22Rv1 (cell line): Measurements from ENCODE around the gene UNC5A.

ENCODE experiments used
- ZFX ChIP-seq: fragments of 450-650 bp; IDR thresholded peaks from 2 replicates; pipeline ENCODE4 v1.6.1; 2017; ENCODE audit warnings: antibody characterized with exemption, borderline replicate concordance
- TF ChIP-seq, protein P1 (sequence below): fragments of 450-650 bp; IDR thresholded peaks from 2 replicates; pipeline ENCODE4 v1.5.1; 2017; ENCODE audit warnings: mild to moderate bottlenecking

DNA sequence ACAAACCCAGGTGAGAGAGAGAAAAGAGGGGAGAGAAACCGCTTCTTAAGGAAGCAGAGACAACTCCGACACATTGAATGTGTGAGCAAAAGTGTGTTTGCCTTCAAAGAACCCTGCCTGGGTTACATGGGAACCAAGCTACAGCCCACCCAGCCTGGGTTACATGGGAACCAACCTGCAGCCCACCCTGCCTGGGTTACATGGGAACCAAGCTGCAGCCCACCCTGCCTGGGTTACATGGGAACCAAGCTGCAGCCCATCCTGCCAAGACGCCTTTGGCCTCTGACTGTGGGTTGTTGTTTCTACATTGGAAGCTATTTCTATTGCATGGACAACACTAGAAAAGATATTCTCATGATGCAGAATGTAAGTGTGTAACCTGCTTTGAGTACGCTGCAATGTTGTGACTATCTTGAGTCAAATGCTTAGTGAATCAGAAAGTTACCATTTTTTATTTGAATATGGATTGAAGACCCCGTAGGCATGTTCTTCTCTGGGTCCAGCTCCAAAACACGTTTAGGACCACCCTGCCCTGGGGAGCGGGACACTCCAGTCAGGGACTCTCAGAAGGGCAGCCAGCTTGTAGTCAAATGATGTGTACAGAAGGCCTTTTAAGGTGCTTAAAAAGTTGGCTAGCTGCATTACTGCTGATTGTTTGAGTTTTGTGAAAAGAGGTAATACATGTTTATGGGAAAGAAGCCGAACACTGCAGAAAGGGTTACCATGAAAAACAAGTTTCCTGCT is 39.1 kb upstream of the UNC5A start:
- TF ChIP-seq, protein P1, sequence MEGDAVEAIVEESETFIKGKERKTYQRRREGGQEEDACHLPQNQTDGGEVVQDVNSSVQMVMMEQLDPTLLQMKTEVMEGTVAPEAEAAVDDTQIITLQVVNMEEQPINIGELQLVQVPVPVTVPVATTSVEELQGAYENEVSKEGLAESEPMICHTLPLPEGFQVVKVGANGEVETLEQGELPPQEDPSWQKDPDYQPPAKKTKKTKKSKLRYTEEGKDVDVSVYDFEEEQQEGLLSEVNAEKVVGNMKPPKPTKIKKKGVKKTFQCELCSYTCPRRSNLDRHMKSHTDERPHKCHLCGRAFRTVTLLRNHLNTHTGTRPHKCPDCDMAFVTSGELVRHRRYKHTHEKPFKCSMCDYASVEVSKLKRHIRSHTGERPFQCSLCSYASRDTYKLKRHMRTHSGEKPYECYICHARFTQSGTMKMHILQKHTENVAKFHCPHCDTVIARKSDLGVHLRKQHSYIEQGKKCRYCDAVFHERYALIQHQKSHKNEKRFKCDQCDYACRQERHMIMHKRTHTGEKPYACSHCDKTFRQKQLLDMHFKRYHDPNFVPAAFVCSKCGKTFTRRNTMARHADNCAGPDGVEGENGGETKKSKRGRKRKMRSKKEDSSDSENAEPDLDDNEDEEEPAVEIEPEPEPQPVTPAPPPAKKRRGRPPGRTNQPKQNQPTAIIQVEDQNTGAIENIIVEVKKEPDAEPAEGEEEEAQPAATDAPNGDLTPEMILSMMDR = no peak
- TF ChIP-seq ZFX = no peak
